Fibroblast of lung (primary cell): Measurements from ENCODE around the gene PKNOX2.

Experiments
- EZH2 ChIP-seq: IDR thresholded peaks from 2 replicates; pipeline ENCODE4 v1.5.1; 2012; ENCODE audit warnings: low read length, control low read depth, mild to moderate bottlenecking; ENCODE audit errors: missing control alignments
- TF ChIP-seq, protein P1 (sequence below), 2 donors: IDR thresholded peaks in 1 of 2; conservative IDR thresholded peaks in 1 of 2; 1 replicate in 1 of 2; 2 replicates in 1 of 2; pipeline ENCODE4 v1.5.1; 2011 to 2012; ENCODE audit warnings: low read length in 2 of 2, control low read depth in 1 of 2, inconsistent platforms in 1 of 2, low read depth in 1 of 2, mild to moderate bottlenecking in 1 of 2

DNA sequence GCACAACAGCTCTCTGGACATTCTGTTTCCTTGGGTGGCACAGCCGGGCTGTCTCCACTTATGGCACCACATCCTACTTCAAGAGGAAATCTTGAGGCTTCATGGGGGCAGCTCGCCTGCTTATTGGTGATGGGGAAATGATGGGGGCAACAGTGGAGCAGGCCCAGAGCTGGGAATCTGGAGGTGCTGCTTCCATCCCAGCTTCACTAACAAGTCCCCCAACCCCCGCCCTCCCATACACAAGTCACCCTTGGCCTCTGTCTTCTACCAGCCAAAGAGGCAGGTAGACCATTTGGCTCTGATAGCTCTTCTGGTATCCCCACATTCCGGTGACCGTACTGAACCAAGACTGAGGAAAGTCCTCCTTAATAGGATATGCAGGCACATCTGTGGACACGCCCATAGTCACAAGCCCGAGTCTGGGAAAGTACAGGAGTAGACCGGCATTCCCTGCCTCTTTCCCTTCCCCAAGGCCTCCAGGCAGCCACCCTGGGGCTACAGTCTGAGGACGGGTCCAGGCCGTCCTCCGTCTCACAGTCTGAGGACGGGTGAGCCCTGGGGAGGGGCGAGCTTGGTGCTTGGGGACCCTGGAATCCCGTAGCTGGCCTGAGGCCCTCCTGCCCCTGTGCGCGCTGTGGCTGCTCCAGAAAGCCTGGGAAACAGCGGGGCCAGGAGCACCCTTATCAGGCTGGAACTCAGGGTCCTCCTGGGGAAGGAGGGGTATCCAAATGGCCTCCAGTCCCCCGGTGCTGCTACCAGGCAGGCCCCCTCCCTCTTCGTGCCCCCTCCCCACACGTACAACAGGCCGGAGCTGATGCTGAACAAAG, 185.9 kb downstream of the PKNOX2 start:
- TF ChIP-seq, protein P1, sequence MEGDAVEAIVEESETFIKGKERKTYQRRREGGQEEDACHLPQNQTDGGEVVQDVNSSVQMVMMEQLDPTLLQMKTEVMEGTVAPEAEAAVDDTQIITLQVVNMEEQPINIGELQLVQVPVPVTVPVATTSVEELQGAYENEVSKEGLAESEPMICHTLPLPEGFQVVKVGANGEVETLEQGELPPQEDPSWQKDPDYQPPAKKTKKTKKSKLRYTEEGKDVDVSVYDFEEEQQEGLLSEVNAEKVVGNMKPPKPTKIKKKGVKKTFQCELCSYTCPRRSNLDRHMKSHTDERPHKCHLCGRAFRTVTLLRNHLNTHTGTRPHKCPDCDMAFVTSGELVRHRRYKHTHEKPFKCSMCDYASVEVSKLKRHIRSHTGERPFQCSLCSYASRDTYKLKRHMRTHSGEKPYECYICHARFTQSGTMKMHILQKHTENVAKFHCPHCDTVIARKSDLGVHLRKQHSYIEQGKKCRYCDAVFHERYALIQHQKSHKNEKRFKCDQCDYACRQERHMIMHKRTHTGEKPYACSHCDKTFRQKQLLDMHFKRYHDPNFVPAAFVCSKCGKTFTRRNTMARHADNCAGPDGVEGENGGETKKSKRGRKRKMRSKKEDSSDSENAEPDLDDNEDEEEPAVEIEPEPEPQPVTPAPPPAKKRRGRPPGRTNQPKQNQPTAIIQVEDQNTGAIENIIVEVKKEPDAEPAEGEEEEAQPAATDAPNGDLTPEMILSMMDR (conservative IDR thresholded peaks at IDR 0.05 in 1 of 2, IDR thresholded peaks at IDR 0.05 in 1 of 2; ENCODE audit: low read depth in 1 of 2, low read length in 2 of 2) = no peak
- TF ChIP-seq EZH2 = no peak
